Fibroblast of skin of left biceps (primary cell): ENCODE results near the gene HCLS1.
"Not testable (repeated sequence)": the region's sequence is repeated elsewhere in the genome, so short reads cannot be mapped to it uniquely, and the experiment has no call there.

Experiments
- DNase-seq, 2 experiments: peaks; one replicate each; pipeline ENCODE4 v3.0.0-alpha.2; 2013; ENCODE audit warnings: low read depth in 2 of 2

The HCLS1 gene

DNA sequence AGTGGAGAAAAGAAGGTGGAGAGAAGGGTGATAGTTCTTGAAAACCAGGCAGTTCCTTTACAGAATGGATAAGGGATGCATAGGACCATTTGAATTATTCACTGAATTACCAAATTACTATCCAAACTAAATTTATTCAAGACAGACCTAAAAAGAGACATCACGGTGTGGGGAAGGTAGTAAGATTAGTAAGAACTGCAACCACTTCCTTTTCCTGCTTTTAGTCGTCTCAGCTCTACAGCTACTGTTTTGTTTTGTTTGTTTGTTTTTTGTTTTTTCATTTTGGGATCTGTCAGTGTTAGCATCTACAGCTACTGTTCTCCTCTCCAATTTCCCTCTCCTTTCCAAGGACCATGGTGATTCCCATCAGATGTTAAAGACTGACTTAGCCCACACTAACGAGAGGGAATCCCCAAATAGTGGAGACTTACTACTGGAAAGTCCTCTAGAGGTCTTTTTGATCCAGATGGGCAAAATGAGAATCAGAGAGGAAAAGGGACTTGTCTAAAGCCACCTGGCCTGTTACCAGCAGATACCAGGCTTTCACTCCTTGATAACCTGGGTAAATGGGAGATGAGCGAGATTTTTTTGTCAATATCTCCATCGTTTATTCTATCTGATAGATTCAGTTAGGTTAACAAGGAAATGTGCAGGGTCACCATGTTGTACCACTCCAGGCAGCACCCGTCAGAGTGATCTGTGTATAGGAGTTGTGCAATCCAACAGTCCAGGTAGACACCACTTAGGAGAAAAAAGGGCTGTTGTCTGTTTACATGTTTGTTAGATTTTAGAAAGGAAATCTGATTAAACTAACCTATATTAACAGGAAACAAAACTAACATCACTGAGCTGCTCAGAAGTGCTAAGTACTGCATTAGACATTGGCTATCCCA lies 6.0 kb downstream of the HCLS1 start:
- no peak for DNase-seq

- no peak for DNase-seq
Measured at GRCh38 chr3:121651684-121652083, 9.0 kb downstream of the HCLS1 start.

- no peak for DNase-seq
Measured at GRCh38 chr3:121649645-121650044, 11.1 kb downstream of the HCLS1 start.

DNA sequence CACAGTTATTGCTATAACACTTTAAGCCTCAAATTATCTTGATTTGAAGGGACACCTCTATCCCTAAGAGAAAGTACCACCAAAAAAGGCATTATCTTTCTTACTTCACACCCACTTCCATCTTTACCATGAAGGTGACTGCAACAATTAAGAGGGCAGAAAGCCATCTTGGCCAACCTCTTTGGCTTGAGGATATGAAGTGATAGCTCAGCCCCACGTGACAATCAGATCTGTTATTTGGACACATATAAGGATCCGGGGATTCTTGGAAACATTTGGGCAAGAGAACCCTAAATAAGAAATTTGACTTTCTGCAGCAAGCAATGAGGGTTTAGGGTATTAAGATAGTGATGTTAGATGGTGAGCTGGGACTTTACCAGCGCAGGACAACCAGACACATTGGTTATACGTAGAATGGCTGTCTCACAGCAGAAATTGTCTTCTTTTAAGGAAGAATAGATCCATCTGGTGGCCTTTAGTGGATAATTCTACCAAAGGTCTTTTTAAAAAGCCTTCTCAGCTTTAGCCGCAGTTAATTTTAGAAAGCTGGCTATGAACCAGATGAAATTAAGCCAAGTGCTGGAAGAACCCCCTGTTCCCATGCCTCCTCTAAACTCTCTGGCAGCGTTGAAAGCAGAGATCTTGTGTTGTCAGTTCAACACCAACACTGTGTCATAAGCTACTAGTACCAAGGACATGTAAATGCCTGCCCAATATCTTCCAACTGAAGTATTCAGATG lies 12.3 kb downstream of the HCLS1 start:
- DNase-seq, result no peak

DNA sequence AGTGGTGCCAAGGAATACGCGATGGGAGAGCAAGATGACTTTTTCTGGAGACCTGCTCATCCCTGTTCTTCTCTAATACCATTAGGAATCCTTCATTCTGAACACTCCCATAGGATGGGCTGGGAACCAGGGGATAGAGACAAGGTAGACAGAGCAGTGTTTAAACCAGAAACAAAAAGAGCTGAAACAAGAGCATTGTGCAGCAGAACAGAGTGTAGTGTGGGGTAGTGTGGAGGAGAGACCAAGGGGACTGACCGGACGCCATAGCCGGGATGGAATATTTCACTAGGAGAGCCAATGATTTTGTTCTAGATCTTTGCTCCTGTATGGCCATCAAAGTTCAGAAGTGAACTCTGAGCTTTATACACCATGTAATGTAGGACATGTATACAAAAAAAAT lies 15.6 kb downstream of the HCLS1 start:
- no peak for DNase-seq

DNA sequence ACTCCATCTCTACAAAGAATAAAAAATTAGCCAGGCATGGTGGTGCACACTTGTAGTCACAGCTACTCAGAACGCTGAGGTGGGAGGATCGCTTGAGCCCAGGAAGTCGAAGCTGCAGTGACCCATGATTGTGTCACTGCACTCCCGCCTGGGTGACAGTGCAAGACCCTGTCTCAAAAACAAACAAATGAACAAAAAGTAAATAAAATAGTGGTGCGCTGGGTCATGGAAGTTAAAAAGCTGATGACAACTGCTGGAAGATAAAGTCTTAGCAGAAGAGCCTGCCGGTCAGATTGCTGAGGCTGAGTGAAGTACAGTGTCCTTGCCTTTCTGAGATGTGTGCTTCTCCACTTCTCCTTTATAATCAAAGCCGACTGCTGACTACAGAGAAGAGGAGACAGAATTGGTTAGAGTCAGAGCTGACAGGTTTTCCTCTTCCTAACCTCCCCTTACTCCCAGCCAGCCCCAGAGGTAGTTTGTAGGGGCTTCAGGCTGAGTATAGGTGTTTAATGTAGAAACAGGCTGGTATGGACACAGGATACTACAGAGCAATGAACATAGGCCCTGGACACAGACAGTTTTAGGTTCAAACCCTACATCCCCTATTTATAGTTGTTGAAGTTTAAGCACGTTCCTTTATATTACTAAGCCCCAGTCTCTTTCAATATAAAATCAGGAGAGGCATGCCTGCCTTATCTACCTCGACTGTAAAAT lies 17.9 kb downstream of the HCLS1 start:
- no peak for DNase-seq

DNA sequence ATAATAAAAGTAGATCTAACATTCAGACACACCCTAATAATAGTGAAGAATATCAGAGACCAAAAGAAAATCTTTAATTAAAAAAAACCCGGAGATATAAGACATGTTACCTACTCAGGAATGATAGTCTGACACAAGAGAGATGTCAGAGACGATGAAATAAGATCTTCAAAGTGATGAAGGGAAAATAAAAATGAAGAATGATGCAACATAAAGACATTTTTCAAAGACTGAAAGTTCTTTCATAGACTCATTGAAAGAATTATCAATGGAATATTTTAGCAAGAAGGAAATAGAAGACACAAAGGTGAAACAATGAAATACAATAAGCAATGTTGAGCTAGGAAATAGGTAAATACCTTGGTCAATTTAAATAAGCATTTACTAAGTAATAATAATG lies 19.6 kb downstream of the HCLS1 start:
- no peak for DNase-seq

- DNase-seq, result no peak
Measured at GRCh38 chr3:121637922-121638321, 22.8 kb downstream of the HCLS1 start.

GRCh38 chr3:121630355-121630754 lies 30.3 kb downstream of the HCLS1 start:
- no peak for DNase-seq

GRCh38 chr3:121629601-121630000 lies 31.1 kb downstream of the HCLS1 start:
- no peak for DNase-seq

- no peak for DNase-seq
Measured at GRCh38 chr3:121627622-121628021, 33.1 kb downstream of the HCLS1 start.

DNA sequence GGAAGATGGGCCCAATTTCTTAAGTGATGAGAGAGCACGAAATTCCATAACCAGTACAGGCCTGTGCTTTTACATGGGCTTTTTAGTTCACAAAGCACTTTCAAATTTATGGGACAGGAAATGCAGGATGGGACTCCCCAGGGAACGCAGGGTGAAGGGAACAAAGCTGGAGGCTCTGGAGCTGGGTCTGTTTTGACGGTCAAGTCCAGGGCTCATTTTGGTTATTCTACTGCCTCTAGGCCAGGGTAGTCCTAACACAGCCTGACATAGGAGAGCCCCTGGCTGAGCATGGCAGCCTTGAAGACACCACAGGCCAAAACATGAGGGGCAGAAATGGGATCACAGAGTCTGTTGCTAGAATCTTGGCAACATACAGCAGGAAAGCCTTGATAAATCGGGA lies 33.5 kb downstream of the HCLS1 start:
- no peak for DNase-seq

GRCh38 chr3:121626495-121626894 lies 34.2 kb downstream of the HCLS1 start:
- DNase-seq, result no peak

GRCh38 chr3:121624147-121624899 lies 36.4 kb downstream of the HCLS1 start:
- no peak for DNase-seq

GRCh38 chr3:121621491-121621890 lies 39.2 kb downstream of the HCLS1 start:
- no peak for DNase-seq

DNA sequence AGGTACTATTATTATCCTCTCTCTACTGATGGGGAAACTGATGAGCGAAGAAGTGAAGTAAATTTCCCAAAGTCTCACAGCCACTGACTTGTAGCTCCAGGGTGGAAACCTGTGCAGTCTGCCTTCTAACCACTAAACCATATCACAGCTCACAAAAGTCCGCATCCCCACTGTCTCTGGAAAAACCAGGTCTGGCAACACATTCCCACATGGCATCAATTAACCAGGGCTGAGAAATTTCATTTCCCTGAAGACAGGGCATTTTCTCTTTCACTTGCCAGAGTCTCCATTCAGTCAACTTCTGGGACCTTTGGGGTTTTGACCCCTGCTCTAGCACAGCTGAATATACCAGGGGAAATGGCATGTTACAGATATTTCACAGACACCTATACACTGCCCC lies 41.0 kb downstream of the HCLS1 start:
- DNase-seq, result no peak

GRCh38 chr3:121606106-121606505 lies 54.6 kb downstream of the HCLS1 start:
- no peak for DNase-seq

DNA sequence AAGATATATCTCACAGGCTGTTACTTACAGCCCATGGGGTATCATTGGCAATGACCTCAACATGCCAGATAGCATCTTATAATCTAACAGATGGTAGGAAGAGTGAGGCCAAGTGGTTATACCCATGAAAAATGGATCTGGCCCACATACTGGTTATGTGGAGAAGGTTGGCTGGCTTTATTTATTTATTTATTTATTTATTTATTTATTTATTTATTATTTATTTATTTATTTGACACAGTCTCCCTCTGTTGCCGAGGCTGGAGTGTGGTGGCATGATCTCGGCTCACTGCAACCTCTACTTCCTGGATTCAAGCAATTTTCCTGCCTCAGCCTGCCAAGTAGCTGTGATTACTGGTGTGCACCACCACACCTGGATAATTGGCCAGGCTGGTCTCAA lies 55.9 kb downstream of the HCLS1 start:
- no peak for DNase-seq

GRCh38 chr3:121601212-121601812 lies 59.4 kb downstream of the HCLS1 start:
- DNase-seq, result no peak

- not testable (repeated sequence) for DNase-seq
Measured at GRCh38 chr3:121599900-121600299, 60.8 kb downstream of the HCLS1 start.

GRCh38 chr3:121598564-121598963 lies 62.1 kb downstream of the HCLS1 start:
- DNase-seq, result no peak
